T1000 (cell line): ENCODE measurements around the gene POFUT2.

Source experiments
- DNase-seq: peaks from one replicate; lab custom pipeline; 2025; ENCODE audit warnings: mixed read lengths; lab: John Stamatoyannopoulos, UW

The POFUT2 gene

GRCh38 chr21:45287438-45288391 lies at the start of gene POFUT2:
Gene POFUT2, minus strand, starts transcription at chr21:45287895. Its CDS starts 24 bp downstream, at chr21:45287871.
- DNase-seq: peak; percentile 95

GRCh38 chr21:45336870-45337269 lies 49.2 kb upstream of the POFUT2 start:
- DNase-seq: no peak

- DNase-seq: no peak
Observed at GRCh38 chr21:45336535-45336810, 48.8 kb upstream of the POFUT2 start.

GRCh38 chr21:45335761-45336534 lies 48.3 kb upstream of the POFUT2 start:
- DNase-seq: no peak

GRCh38 chr21:45335151-45335760 lies 47.6 kb upstream of the POFUT2 start:
- DNase-seq: no peak

GRCh38 chr21:45334591-45335081 lies 46.9 kb upstream of the POFUT2 start:
- DNase-seq: no peak

- no peak for DNase-seq
Observed at GRCh38 chr21:45334134-45334533, 46.4 kb upstream of the POFUT2 start.

- DNase-seq: no peak
Observed at GRCh38 chr21:45333583-45334121, 46.0 kb upstream of the POFUT2 start.

- DNase-seq: no peak
Observed at GRCh38 chr21:45332981-45333582, 45.4 kb upstream of the POFUT2 start.

GRCh38 chr21:45332415-45332814 lies 44.7 kb upstream of the POFUT2 start:
- DNase-seq: no peak

- no peak for DNase-seq
Observed at GRCh38 chr21:45331531-45332147, 43.9 kb upstream of the POFUT2 start.

GRCh38 chr21:45330851-45331261 lies 43.2 kb upstream of the POFUT2 start:
- no peak for DNase-seq

GRCh38 chr21:45330075-45330781 lies 42.5 kb upstream of the POFUT2 start:
- DNase-seq: peak; percentile 80

- no peak for DNase-seq
Observed at GRCh38 chr21:45329261-45330074, 41.8 kb upstream of the POFUT2 start.

GRCh38 chr21:45328198-45329091 lies 40.8 kb upstream of the POFUT2 start:
- no peak for DNase-seq

- no peak for DNase-seq
Observed at GRCh38 chr21:45327441-45328197, 39.9 kb upstream of the POFUT2 start.

GRCh38 chr21:45326891-45327440 lies 39.3 kb upstream of the POFUT2 start:
- DNase-seq: no peak
